ENCODE results near the gene ADCY1. TPM values are rescaled to one million over a fixed set of nuclear protein-coding genes. Genes with fewer than 3 reads are reported as not detected.

Gene ADCY1
- total and polyA plus RNA-seq, 4 donors = 0.33 to 20.1 (median 4.1) TPM

DNA sequence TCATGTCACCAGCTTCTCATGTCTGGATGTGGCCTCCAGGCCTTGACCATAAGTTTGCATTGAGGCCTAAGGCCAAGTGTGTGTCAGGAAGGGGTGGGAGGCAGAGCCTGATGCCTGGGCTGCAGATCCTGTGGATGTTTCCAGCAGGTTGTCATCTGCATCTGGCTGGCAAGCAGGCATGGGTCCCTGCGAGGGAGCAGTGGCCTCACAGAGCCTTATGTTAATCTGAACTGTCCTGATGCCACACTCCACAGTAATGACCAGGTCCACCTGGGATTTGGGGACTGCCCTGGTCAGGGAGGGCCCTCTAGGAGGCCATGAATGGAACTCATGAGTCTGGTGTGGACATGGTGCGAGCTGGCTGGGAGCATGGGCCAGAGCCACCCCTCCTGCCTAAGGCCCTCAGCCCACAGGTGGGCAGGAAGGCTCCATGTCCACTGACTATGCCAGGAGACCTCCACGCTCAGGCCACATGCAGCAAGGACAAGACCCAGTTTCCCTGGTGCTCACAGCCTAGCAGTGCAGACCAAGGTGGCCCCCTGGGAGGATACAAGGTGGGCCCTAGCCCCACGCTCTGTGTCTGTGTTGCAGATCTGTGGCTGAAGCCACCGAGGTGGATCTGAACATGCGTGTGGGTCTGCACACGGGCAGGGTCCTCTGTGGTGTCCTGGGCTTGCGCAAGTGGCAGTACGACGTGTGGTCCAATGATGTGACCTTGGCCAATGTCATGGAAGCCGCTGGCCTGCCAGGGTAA is 83.1 kb downstream of the ADCY1 start:
- Histone ChIP-seq H3K4me1 (ENCODE audit: control insufficient read depth in 4 of 4, insufficient read depth in 4 of 4, low read length in 3 of 4) (no peaks in the 10 kb centered on the region), H3K27me3 (ENCODE audit: control insufficient read depth in 4 of 4, insufficient read depth in 4 of 4, low read length in 3 of 4) (no peaks in the 10 kb centered on the region), H3K36me3 (ENCODE audit: control insufficient read depth in 4 of 4, insufficient read depth in 3 of 4, low read depth in 1 of 4, low read length in 3 of 4) (no peaks in the 10 kb centered on the region), H3K9me3 (ENCODE audit: control insufficient read depth in 4 of 4, low read length in 3 of 4) (no peaks in the 10 kb centered on the region), H3K9ac (ENCODE audit: low read depth in 1 of 2, low read length in 2 of 2) (no peak overlapping the region), H3K4me3 (ENCODE audit: low read depth in 1 of 3, low read length in 3 of 3) (no peak overlapping the region), H3K27ac (ENCODE audit: low read depth in 1 of 2, low read length in 2 of 2) (no peak overlapping the region)
- 93% methylated on average over 11 of the region's 11 CpGs for WGBS
- TF ChIP-seq, protein P1, sequence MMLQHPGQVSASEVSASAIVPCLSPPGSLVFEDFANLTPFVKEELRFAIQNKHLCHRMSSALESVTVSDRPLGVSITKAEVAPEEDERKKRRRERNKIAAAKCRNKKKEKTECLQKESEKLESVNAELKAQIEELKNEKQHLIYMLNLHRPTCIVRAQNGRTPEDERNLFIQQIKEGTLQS (IDR thresholded peaks at IDR 0.05) = no peak
- TF ChIP-seq RAD21 (IDR thresholded peaks at IDR 0.05) (no peak), RXRA (IDR thresholded peaks at IDR 0.05) (no peak), NR2F2 (IDR thresholded peaks at IDR 0.05) (no peak), FOXA1 (IDR thresholded peaks at IDR 0.05) (no peak), FOXA2 (IDR thresholded peaks at IDR 0.05) (no peak), EGR1 (IDR thresholded peaks at IDR 0.05; ENCODE audit: low read depth in 2 of 2) (no peak), HNF4G (IDR thresholded peaks at IDR 0.05) (no peak), TAF1 (conservative IDR thresholded peaks at IDR 0.05) (no peak)
- TF ChIP-seq, protein P2, sequence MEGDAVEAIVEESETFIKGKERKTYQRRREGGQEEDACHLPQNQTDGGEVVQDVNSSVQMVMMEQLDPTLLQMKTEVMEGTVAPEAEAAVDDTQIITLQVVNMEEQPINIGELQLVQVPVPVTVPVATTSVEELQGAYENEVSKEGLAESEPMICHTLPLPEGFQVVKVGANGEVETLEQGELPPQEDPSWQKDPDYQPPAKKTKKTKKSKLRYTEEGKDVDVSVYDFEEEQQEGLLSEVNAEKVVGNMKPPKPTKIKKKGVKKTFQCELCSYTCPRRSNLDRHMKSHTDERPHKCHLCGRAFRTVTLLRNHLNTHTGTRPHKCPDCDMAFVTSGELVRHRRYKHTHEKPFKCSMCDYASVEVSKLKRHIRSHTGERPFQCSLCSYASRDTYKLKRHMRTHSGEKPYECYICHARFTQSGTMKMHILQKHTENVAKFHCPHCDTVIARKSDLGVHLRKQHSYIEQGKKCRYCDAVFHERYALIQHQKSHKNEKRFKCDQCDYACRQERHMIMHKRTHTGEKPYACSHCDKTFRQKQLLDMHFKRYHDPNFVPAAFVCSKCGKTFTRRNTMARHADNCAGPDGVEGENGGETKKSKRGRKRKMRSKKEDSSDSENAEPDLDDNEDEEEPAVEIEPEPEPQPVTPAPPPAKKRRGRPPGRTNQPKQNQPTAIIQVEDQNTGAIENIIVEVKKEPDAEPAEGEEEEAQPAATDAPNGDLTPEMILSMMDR (IDR thresholded peaks at IDR 0.05; ENCODE audit: low read depth, low read length, missing input control) = no peak
- DNase-seq (ENCODE audit: low spot score) = peak; percentile 22

DNA sequence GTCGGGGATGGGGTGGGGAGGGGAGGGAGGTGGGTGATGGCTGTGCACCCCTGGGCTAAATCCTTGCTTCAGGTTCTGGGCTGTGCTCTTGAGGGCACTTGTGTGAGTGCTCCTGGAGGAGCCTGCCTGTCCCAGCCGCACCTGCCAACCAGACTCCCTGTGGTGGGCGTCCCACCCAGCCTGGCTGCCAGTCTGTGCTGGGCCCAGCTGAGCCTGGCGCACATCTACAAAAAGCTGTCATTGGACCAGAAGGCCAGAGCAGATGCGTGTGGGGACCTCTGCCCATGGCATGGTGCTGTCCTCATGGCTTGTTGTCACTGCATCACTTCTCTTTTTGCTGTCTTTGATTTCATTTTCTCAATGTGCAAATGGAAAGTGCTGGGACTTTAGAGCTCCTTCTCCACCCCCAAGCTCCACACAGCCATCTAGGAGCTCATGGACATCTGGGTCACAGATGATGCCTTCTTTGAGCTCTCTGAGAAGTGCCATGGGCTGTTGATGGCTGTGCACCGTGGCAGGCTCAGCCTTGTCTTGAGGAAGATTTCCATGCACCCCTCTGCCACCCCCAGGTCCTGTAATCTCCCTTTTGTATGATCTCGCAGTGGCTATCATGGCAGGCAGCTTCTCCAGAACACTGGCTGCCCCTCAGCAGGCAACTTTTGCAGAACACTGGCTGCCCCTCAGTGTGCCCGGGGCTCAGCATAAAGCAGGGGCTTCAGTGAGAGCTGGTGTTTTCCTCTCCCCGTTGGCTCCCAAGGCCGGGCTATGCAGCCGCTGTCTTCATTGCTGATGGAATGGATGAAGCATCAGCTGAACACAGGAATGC is 83.9 kb downstream of the ADCY1 start:
- Histone ChIP-seq H3K9ac (ENCODE audit: low read depth in 1 of 2, low read length in 2 of 2) (no peak overlapping the region), H3K27ac (ENCODE audit: low read depth in 1 of 2, low read length in 2 of 2) (no peak overlapping the region), H3K27me3 (ENCODE audit: control insufficient read depth in 4 of 4, insufficient read depth in 4 of 4, low read length in 3 of 4) (no peaks in the 10 kb centered on the region), H3K4me1 (ENCODE audit: control insufficient read depth in 4 of 4, insufficient read depth in 4 of 4, low read length in 3 of 4) (no peaks in the 10 kb centered on the region), H3K36me3 (ENCODE audit: control insufficient read depth in 4 of 4, insufficient read depth in 3 of 4, low read depth in 1 of 4, low read length in 3 of 4) (no peaks in the 10 kb centered on the region), H3K9me3 (ENCODE audit: control insufficient read depth in 4 of 4, low read length in 3 of 4) (no peaks in the 10 kb centered on the region), H3K4me3 (ENCODE audit: low read depth in 1 of 3, low read length in 3 of 3) (no peak overlapping the region)
- no peak for TF ChIP-seq NR2F2 (IDR thresholded peaks at IDR 0.05)
- TF ChIP-seq, protein P3, sequence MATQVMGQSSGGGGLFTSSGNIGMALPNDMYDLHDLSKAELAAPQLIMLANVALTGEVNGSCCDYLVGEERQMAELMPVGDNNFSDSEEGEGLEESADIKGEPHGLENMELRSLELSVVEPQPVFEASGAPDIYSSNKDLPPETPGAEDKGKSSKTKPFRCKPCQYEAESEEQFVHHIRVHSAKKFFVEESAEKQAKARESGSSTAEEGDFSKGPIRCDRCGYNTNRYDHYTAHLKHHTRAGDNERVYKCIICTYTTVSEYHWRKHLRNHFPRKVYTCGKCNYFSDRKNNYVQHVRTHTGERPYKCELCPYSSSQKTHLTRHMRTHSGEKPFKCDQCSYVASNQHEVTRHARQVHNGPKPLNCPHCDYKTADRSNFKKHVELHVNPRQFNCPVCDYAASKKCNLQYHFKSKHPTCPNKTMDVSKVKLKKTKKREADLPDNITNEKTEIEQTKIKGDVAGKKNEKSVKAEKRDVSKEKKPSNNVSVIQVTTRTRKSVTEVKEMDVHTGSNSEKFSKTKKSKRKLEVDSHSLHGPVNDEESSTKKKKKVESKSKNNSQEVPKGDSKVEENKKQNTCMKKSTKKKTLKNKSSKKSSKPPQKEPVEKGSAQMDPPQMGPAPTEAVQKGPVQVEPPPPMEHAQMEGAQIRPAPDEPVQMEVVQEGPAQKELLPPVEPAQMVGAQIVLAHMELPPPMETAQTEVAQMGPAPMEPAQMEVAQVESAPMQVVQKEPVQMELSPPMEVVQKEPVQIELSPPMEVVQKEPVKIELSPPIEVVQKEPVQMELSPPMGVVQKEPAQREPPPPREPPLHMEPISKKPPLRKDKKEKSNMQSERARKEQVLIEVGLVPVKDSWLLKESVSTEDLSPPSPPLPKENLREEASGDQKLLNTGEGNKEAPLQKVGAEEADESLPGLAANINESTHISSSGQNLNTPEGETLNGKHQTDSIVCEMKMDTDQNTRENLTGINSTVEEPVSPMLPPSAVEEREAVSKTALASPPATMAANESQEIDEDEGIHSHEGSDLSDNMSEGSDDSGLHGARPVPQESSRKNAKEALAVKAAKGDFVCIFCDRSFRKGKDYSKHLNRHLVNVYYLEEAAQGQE (IDR thresholded peaks at IDR 0.05) = no peak
- TF ChIP-seq SP1 (IDR thresholded peaks at IDR 0.05) = no peak
- TF ChIP-seq RXRA (IDR thresholded peaks at IDR 0.05) = no peak
- no peak for TF ChIP-seq EGR1 (IDR thresholded peaks at IDR 0.05; ENCODE audit: low read depth in 2 of 2)
- TF ChIP-seq, protein P4, sequence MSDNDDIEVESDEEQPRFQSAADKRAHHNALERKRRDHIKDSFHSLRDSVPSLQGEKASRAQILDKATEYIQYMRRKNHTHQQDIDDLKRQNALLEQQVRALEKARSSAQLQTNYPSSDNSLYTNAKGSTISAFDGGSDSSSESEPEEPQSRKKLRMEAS (IDR thresholded peaks at IDR 0.05) = no peak
- TF ChIP-seq TAF1 (conservative IDR thresholded peaks at IDR 0.05) = no peak
- no peak for TF ChIP-seq JUND (IDR thresholded peaks at IDR 0.05)
- TF ChIP-seq HNF4G (IDR thresholded peaks at IDR 0.05) = no peak
- TF ChIP-seq, protein P2 (IDR thresholded peaks at IDR 0.05; ENCODE audit: low read depth, low read length, missing input control) = no peak
- TF ChIP-seq, protein P5, sequence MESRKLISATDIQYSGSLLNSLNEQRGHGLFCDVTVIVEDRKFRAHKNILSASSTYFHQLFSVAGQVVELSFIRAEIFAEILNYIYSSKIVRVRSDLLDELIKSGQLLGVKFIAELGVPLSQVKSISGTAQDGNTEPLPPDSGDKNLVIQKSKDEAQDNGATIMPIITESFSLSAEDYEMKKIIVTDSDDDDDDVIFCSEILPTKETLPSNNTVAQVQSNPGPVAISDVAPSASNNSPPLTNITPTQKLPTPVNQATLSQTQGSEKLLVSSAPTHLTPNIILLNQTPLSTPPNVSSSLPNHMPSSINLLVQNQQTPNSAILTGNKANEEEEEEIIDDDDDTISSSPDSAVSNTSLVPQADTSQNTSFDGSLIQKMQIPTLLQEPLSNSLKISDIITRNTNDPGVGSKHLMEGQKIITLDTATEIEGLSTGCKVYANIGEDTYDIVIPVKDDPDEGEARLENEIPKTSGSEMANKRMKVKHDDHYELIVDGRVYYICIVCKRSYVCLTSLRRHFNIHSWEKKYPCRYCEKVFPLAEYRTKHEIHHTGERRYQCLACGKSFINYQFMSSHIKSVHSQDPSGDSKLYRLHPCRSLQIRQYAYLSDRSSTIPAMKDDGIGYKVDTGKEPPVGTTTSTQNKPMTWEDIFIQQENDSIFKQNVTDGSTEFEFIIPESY (IDR thresholded peaks at IDR 0.05) = no peak
- no peak for TF ChIP-seq YY1 (IDR thresholded peaks at IDR 0.05)
- TF ChIP-seq FOXA1 (IDR thresholded peaks at IDR 0.05) = no peak
- no peak for TF ChIP-seq RAD21 (IDR thresholded peaks at IDR 0.05)
- TF ChIP-seq GABPA (IDR thresholded peaks at IDR 0.05 in 1 of 2, conservative IDR thresholded peaks at IDR 0.05 in 1 of 2) = no peak
- TF ChIP-seq, protein P1 (IDR thresholded peaks at IDR 0.05) = no peak
- 93% methylated on average over 11 of the region's 11 CpGs for WGBS
- peak; percentile 28 for DNase-seq (ENCODE audit: low spot score)

All from liver (tissue), 9 donors.